OCI-LY7 (cell line): ENCODE results near the gene C12orf57. TPM values are rescaled to one million over a fixed set of nuclear protein-coding genes. Genes with fewer than 3 reads are reported as not detected.

Experiments used
- BruUV-seq: library from RNA; stranded (reverse); fragments of 400-500 nt; replicated peaks from 2 replicates; lab custom pipeline; 2021; lab: Mats Ljungman, UMichigan
- CTCF ChIA-PET: fragments of 300-600 bp; sonication (Branson Sonifier 250); formaldehyde crosslinking; loops from one replicate; lab custom pipeline; 2022; ENCODE audit warnings: antibody characterized with exemption; ENCODE audit not compliant: unreplicated experiment; lab: Charles Lee
- POLR2A ChIA-PET: fragments of 300-600 bp; sonication (Branson Sonifier 250); formaldehyde crosslinking; loops from one replicate; lab custom pipeline; 2022; ENCODE audit warnings: antibody characterized with exemption; lab: Charles Lee
- DNase-seq: peaks from one replicate; pipeline ENCODE4 v3.0.0-alpha.2; 2015; ENCODE audit warnings: low spot score
- H2AFZ ChIP-seq: fragments of 200-600 bp; sonication (generic), shearing (Covaris generic); 2 replicates; pipeline ENCODE4 v1.6.1; 2014; ENCODE audit warnings: mild to moderate bottlenecking, antibody characterized with exemption, low read length, moderate library complexity
- H3K27ac ChIP-seq: fragments of 200-600 bp; sonication (generic); 2 replicates; pipeline ENCODE4 v1.5.1; 2014; ENCODE audit warnings: mixed run types, low read depth, mild to moderate bottlenecking, moderate library complexity, low read length, inconsistent platforms; ENCODE audit not compliant: poor library complexity, severe bottlenecking
- H3K36me3 ChIP-seq: fragments of 200-600 bp; sonication (generic); 2 replicates; pipeline ENCODE4 v1.6.1; 2014; ENCODE audit warnings: mild to moderate bottlenecking, antibody characterized with exemption, low read length, moderate library complexity, mixed read lengths; ENCODE audit not compliant: insufficient read depth
- H3K4me1 ChIP-seq: fragments of 200-600 bp; sonication (generic); 2 replicates; pipeline ENCODE4 v1.5.1; 2014; ENCODE audit warnings: mild to moderate bottlenecking, low read length; ENCODE audit not compliant: insufficient read depth, poor library complexity, severe bottlenecking
- H3K4me2 ChIP-seq: fragments of 200-600 bp; sonication (generic); 2 replicates; pipeline ENCODE4 v1.6.1; 2014; ENCODE audit warnings: mild to moderate bottlenecking, low read length
- H3K4me3 ChIP-seq: fragments of 200-600 bp; sonication (generic); 2 replicates; pipeline ENCODE4 v1.5.1; 2014; ENCODE audit warnings: mild to moderate bottlenecking, low read depth, low read length; ENCODE audit not compliant: poor library complexity, severe bottlenecking
- H3K79me2 ChIP-seq: fragments of 200-600 bp; sonication (generic); 2 replicates; pipeline ENCODE4 v1.6.1; 2016; ENCODE audit warnings: low read depth, mild to moderate bottlenecking, low read length, moderate library complexity, mixed read lengths; ENCODE audit not compliant: insufficient read depth
- H3K9me2 ChIP-seq: fragments of 200-600 bp; sonication (generic); 2 replicates; pipeline ENCODE4 v1.6.1; 2016; ENCODE audit warnings: mild to moderate bottlenecking, low read length, mixed read lengths; ENCODE audit not compliant: insufficient read depth
- H3K9me3 ChIP-seq: fragments of 200-600 bp; sonication (generic); 2 replicates; pipeline ENCODE4 v1.6.1; 2014; ENCODE audit warnings: mild to moderate bottlenecking, mixed run types, low read length, mixed read lengths
- H4K20me1 ChIP-seq: fragments of 200-600 bp; sonication (generic); 2 replicates; pipeline ENCODE4 v1.6.1; 2014; ENCODE audit warnings: mild to moderate bottlenecking, antibody characterized with exemption, low read length, moderate library complexity, mixed read lengths; ENCODE audit not compliant: insufficient read depth
- EZH2phosphoT487 ChIP-seq: fragments of 200-600 bp; sonication (generic); IDR thresholded peaks from 2 replicates; pipeline ENCODE4 v1.6.1; 2018; ENCODE audit warnings: low read depth, borderline replicate concordance, mild to moderate bottlenecking, mixed run types, antibody characterized with exemption, low read length, moderate library complexity, mixed read lengths
- intact Hi-C: fragments of 100-400 bp; cut with micrococcal nuclease; formaldehyde crosslinking; loops from one replicate; pipeline ENCODE4 v1.10.0; 2022; ENCODE audit not compliant: unreplicated experiment
- total RNA-seq, 2 experiments: library from RNA; depleted of rRNA in 1 of 2; stranded (reverse); fragments of >200 nt in 1 of 2; shearing (Covaris generic) in 1 of 2; gene quantifications; 2 replicates each; pipeline ENCODE4 v1.2.3, GENCODE V29; 2014 to 2022
- TF ChIP-seq, protein P1 (sequence below): fragments of 200-600 bp; sonication (generic); conservative IDR thresholded peaks from 2 replicates; pipeline ENCODE4 v1.5.1; 2014; ENCODE audit warnings: mild to moderate bottlenecking, antibody characterized with exemption, low read length, moderate library complexity, mixed read lengths

Gene C12orf57
- total RNA-seq, 2 experiments from 2014 or later, result 130 to 319 TPM

DNA sequence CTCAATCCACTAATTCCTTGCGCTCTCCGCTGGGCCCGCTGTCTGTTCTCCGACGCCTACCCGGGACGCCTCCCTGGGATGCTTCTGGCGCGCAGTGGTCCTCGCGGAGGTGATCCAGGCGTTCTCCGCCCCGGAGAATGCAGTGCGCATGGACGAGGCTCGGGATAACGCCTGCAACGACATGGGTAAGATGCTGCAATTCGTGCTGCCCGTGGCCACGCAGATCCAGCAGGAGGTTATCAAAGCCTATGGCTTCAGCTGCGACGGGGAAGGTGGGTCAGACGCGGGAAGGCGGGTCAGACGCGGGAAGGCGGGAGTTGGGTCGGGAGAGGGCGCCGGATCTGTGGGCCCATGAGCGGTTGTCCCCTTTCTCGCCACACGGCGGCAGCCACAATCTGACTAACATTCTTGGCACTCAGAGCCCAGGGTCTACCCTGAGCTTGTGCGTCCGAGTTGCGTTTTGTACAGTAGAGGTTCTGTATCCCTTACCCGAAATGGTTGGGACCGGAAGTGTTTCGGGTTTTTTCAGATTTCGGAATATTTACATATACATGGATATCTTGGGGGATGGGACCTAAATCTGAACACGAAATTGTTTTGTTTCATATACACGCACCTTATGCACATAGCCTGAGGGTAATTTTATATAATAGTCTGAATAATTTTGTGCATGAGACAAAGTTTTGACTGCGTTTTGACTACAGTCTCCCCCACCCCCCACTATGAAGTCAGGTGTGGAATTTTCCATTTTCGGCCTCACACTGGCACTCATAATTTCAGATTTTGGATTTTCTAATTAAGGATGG is 762 bp downstream of the C12orf57 start:
- ChIA-PET CTCF (interaction anchor here (0.6 to 6.0 kb wide), 6 partner anchors 8 to 167 kb away, joined by 3 to 110 read pairs (median 4); no protein-coding TSS in a partner anchor), POLR2A (interaction anchor here (0.7 to 5.6 kb wide), 26 partner anchors 8 to 698 kb away, joined by 3 to 155 read pairs (median 4); partner anchors contain the start of genes C1R, C1RL, CDCA3 and EMG1)
- Histone ChIP-seq H3K27ac (peak overlapping the region; percentile 96), H3K9me3 (no peaks in the 10 kb centered on the region), H3K79me2 (peaks cover 9% of the 10 kb centered on the region; the same call in 1 of the 2 replicates), H3K4me3 (peak overlapping the region; percentile 73), H3K4me2 (peak overlapping the region; percentile 89), H3K9me2 (no peaks in the 10 kb centered on the region), H3K36me3 (no peaks in the 10 kb centered on the region), H4K20me1 (no peaks in the 10 kb centered on the region), H2AFZ (peak overlapping the region; percentile 53; the same call in 1 of the 2 replicates), H3K4me1 (peaks cover 49% of the 10 kb centered on the region)
- no peak for TF ChIP-seq EZH2phosphoT487
- TF ChIP-seq, protein P1, sequence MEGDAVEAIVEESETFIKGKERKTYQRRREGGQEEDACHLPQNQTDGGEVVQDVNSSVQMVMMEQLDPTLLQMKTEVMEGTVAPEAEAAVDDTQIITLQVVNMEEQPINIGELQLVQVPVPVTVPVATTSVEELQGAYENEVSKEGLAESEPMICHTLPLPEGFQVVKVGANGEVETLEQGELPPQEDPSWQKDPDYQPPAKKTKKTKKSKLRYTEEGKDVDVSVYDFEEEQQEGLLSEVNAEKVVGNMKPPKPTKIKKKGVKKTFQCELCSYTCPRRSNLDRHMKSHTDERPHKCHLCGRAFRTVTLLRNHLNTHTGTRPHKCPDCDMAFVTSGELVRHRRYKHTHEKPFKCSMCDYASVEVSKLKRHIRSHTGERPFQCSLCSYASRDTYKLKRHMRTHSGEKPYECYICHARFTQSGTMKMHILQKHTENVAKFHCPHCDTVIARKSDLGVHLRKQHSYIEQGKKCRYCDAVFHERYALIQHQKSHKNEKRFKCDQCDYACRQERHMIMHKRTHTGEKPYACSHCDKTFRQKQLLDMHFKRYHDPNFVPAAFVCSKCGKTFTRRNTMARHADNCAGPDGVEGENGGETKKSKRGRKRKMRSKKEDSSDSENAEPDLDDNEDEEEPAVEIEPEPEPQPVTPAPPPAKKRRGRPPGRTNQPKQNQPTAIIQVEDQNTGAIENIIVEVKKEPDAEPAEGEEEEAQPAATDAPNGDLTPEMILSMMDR, result peak; percentile 93
- BruUV-seq, result no TSS peak
- intact Hi-C loops, result loop anchor here (1.0 to 2.0 kb wide), 5 partner anchors 16 to 164 kb away; partner anchors contain the start of genes C1R, C1RL and LPCAT3
- DNase-seq, result peak; percentile 96

DNA sequence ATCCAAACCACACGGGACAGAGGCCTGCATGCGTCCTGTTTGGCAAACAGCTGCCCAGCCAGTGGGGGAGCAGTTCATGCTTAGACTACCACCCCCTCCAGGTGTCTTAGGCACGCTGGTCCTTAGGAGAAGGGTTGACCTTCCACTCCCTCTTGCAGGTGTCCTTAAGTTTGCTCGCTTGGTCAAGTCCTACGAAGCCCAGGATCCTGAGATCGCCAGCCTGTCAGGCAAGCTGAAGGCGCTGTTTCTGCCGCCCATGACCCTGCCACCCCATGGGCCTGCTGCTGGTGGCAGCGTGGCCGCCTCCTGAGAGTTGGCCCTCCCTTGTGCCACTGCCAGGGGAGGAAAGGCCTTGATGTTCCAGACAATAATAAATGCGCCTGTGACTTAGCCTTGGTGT is 1.8 kb downstream of the C12orf57 start:
- DNase-seq, result peak; percentile 49
- intact Hi-C loops, result loop anchor here (2.0 kb wide), 1 partner anchor 163 kb away; the partner anchor contains the start of gene C1RL
- no peaks in the 10 kb centered on the region for H4K20me1 ChIP-seq
- H3K4me3 ChIP-seq, result peak overlapping the region; percentile 73
- H2AFZ ChIP-seq, result no peak overlapping the region; the same call in 1 of the 2 replicates
- H3K4me1 ChIP-seq, result peaks cover 57% of the 10 kb centered on the region
- H3K27ac ChIP-seq, result peak overlapping the region; percentile 96
- H3K9me2 ChIP-seq, result no peaks in the 10 kb centered on the region
- H3K36me3 ChIP-seq, result no peaks in the 10 kb centered on the region
- TF ChIP-seq, protein P1, result no peak
- TF ChIP-seq EZH2phosphoT487, result no peak
- H3K79me2 ChIP-seq, result peaks cover 9% of the 10 kb centered on the region; the same call in 1 of the 2 replicates
- POLR2A ChIA-PET, result interaction anchor here (0.6 to 5.6 kb wide), 11 partner anchors 8 to 162 kb away, joined by 3 to 155 read pairs (median 8); partner anchors contain the start of genes C1RL, CDCA3 and SPSB2
- peak overlapping the region; percentile 89 for H3K4me2 ChIP-seq
- CTCF ChIA-PET, result interaction anchor here (1.2 to 6.0 kb wide), 2 partner anchors 15 to 22 kb away, joined by 3 to 110 read pairs; no protein-coding TSS in a partner anchor
- H3K9me3 ChIP-seq, result no peaks in the 10 kb centered on the region
- no TSS peak for BruUV-seq
